Nephron progenitor cell (in vitro differentiated cells): ENCODE results near the gene STX5.

ENCODE experiments used
- DNase-seq: peaks from one replicate; pipeline ENCODE4 v3.0.0; 2021
- H3K27ac Mint-ChIP-seq: 2 replicates; pipeline ENCODE4 v1.8.0; 2021; ENCODE audit warnings: mild to moderate bottlenecking, moderate library complexity, mixed read lengths
- H3K27me3 Mint-ChIP-seq: 2 replicates; pipeline ENCODE4 v1.8.0; 2021; ENCODE audit warnings: mild to moderate bottlenecking, low read depth, mixed read lengths; ENCODE audit not compliant: poor library complexity
- H3K36me3 Mint-ChIP-seq: 2 replicates; pipeline ENCODE4 v1.8.0; 2021; ENCODE audit warnings: low read depth, mixed read lengths
- H3K4me1 Mint-ChIP-seq: 2 replicates; pipeline ENCODE4 v1.8.0; 2021; ENCODE audit warnings: mixed read lengths
- H3K4me3 Mint-ChIP-seq: 2 replicates; pipeline ENCODE4 v1.8.0; 2021; ENCODE audit warnings: mild to moderate bottlenecking, moderate library complexity, mixed read lengths
- H3K9me3 Mint-ChIP-seq: 2 replicates; pipeline ENCODE4 v1.8.0; 2021; ENCODE audit warnings: mild to moderate bottlenecking, moderate library complexity, mixed read lengths
- CTCF ChIP-seq: fragments of 200-600 bp; sonication (generic); IDR thresholded peaks from 2 replicates; pipeline ENCODE4 v1.5.0; 2021; ENCODE audit warnings: antibody characterized with exemption

The STX5 gene

GRCh38 chr11:62789576-62789975 lies 42.3 kb downstream of the STX5 start:
- Mint-ChIP-seq H3K27me3 (no peaks in the 10 kb centered on the region), H3K36me3 (peaks cover 46% of the 10 kb centered on the region), H3K27ac (peak overlapping the region; percentile 92), H3K4me3 (peak overlapping the region; percentile 92), H3K9me3 (no peaks in the 10 kb centered on the region), H3K4me1 (peaks cover 48% of the 10 kb centered on the region)
- DNase-seq: no peak
- TF ChIP-seq CTCF: no peak

GRCh38 chr11:62788991-62789390 lies 42.9 kb downstream of the STX5 start:
- peak overlapping the region; percentile 68 for H3K27ac Mint-ChIP-seq
- peak overlapping the region; percentile 92 for H3K4me3 Mint-ChIP-seq
- TF ChIP-seq CTCF: no peak
- peaks cover 42% of the 10 kb centered on the region for H3K36me3 Mint-ChIP-seq
- no peak for DNase-seq
- peaks cover 2% of the 10 kb centered on the region for H3K27me3 Mint-ChIP-seq
- H3K9me3 Mint-ChIP-seq: no peaks in the 10 kb centered on the region
- peaks cover 48% of the 10 kb centered on the region for H3K4me1 Mint-ChIP-seq

- TF ChIP-seq CTCF: no peak
- Mint-ChIP-seq H3K9me3 (no peaks in the 10 kb centered on the region), H3K27ac (peak within 1 kb of the TSS; percentile 94), H3K36me3 (peaks cover 48% of the 10 kb centered on the region), H3K4me1 (peaks cover 44% of the 10 kb centered on the region), H3K27me3 (peaks cover 2% of the 10 kb centered on the region), H3K4me3 (peak within 1 kb of the TSS; percentile 92)
- peak; percentile 97 for DNase-seq
Measured at GRCh38 chr11:62787005-62787759, 44.7 kb downstream of the STX5 start, which contains the start of gene TMEM179B. TSS of gene TMEM179B (plus strand) at chr11:62787402. CDS start at chr11:62787432, 30 bp downstream.

GRCh38 chr11:62786318-62787004 lies 45.4 kb downstream of the STX5 start:
- peak; percentile 92 for DNase-seq
- peak overlapping the region; percentile 22 for H3K27ac Mint-ChIP-seq
- H3K9me3 Mint-ChIP-seq: no peaks in the 10 kb centered on the region
- peaks cover 40% of the 10 kb centered on the region for H3K4me1 Mint-ChIP-seq
- peaks cover 53% of the 10 kb centered on the region for H3K36me3 Mint-ChIP-seq
- peak overlapping the region; percentile 80 for H3K4me3 Mint-ChIP-seq
- peak; percentile 97 for TF ChIP-seq CTCF
- H3K27me3 Mint-ChIP-seq: peaks cover 2% of the 10 kb centered on the region

- TF ChIP-seq CTCF: no peak
- H3K9me3 Mint-ChIP-seq: no peaks in the 10 kb centered on the region
Measured at GRCh38 chr11:62782753-62783152, 49.1 kb downstream of the STX5 start.

More at GRCh38 chr11:62782753-62783152, 49.1 kb downstream of the STX5 start:
- Mint-ChIP-seq H3K4me3 (no peak overlapping the region), H3K27ac (no peak overlapping the region), H3K27me3 (peaks cover 2% of the 10 kb centered on the region), H3K4me1 (peaks cover 8% of the 10 kb centered on the region), H3K36me3 (peaks cover 52% of the 10 kb centered on the region)
- no peak for DNase-seq
